ENCODE results near the gene GRAMD2A. TPM values are rescaled to one million over a fixed set of nuclear protein-coding genes. Genes with fewer than 3 reads are reported as not detected.

The GRAMD2A gene
- total RNA-seq, 1 donor from 2014 or later = not detected

GRCh38 chr15:72231833-72232478 lies 34.4 kb upstream of the GRAMD2A start:
- peak overlapping the region; percentile 96 for H3K27ac Mint-ChIP-seq (ENCODE audit: unreplicated experiment)
- H3K27me3 Mint-ChIP-seq (ENCODE audit: unreplicated experiment) = peaks cover 18% of the 10 kb centered on the region
- no peaks in the 10 kb centered on the region for H3K36me3 Mint-ChIP-seq (ENCODE audit: unreplicated experiment)
- peaks cover 27% of the 10 kb centered on the region for H3K4me1 Mint-ChIP-seq (ENCODE audit: low read depth, unreplicated experiment)
- TF ChIP-seq CTCF (IDR thresholded peaks at IDR 0.05; ENCODE audit: partially characterized antibody, unreplicated experiment) = no peak
- H3K4me3 Mint-ChIP-seq (ENCODE audit: unreplicated experiment) = peak overlapping the region; percentile 91
- no peak for DNase-seq
- H3K9me3 Mint-ChIP-seq (ENCODE audit: unreplicated experiment) = peaks cover 23% of the 10 kb centered on the region

GRCh38 chr15:72231066-72231832 lies 33.7 kb upstream of the GRAMD2A start, which contains the start of gene PKM:
PKM (minus strand) TSS chr15:72231190; CDS start chr15:72219097, 12,093 bp downstream.
- H3K36me3 Mint-ChIP-seq (ENCODE audit: unreplicated experiment) = no peaks in the 10 kb centered on the region
- TF ChIP-seq CTCF (IDR thresholded peaks at IDR 0.05; ENCODE audit: partially characterized antibody, unreplicated experiment) = no peak
- peaks cover 18% of the 10 kb centered on the region for H3K27me3 Mint-ChIP-seq (ENCODE audit: unreplicated experiment)
- H3K27ac Mint-ChIP-seq (ENCODE audit: unreplicated experiment) = peak within 1 kb of the TSS; percentile 96
- peaks cover 23% of the 10 kb centered on the region for H3K9me3 Mint-ChIP-seq (ENCODE audit: unreplicated experiment)
- peak within 1 kb of the TSS; percentile 91 for H3K4me3 Mint-ChIP-seq (ENCODE audit: unreplicated experiment)
- peak; percentile 98 for DNase-seq
- H3K4me1 Mint-ChIP-seq (ENCODE audit: low read depth, unreplicated experiment) = peaks cover 32% of the 10 kb centered on the region

- Mint-ChIP-seq H3K27me3 (ENCODE audit: unreplicated experiment) (peaks cover 18% of the 10 kb centered on the region), H3K9me3 (ENCODE audit: unreplicated experiment) (peaks cover 23% of the 10 kb centered on the region), H3K4me3 (ENCODE audit: unreplicated experiment) (peak overlapping the region; percentile 91), H3K4me1 (ENCODE audit: low read depth, unreplicated experiment) (peaks cover 37% of the 10 kb centered on the region), H3K27ac (ENCODE audit: unreplicated experiment) (peak overlapping the region; percentile 94), H3K36me3 (ENCODE audit: unreplicated experiment) (no peaks in the 10 kb centered on the region)
- TF ChIP-seq CTCF (IDR thresholded peaks at IDR 0.05; ENCODE audit: partially characterized antibody, unreplicated experiment) = no peak
- peak; percentile 95 for DNase-seq
Measured at GRCh38 chr15:72230197-72231065, 32.8 kb upstream of the GRAMD2A start.

- H3K27ac Mint-ChIP-seq (ENCODE audit: unreplicated experiment) = peak overlapping the region; percentile 99
- peaks cover 23% of the 10 kb centered on the region for H3K9me3 Mint-ChIP-seq (ENCODE audit: unreplicated experiment)
- peaks cover 37% of the 10 kb centered on the region for H3K4me1 Mint-ChIP-seq (ENCODE audit: low read depth, unreplicated experiment)
- peaks cover 18% of the 10 kb centered on the region for H3K27me3 Mint-ChIP-seq (ENCODE audit: unreplicated experiment)
- no peaks in the 10 kb centered on the region for H3K36me3 Mint-ChIP-seq (ENCODE audit: unreplicated experiment)
- peak overlapping the region; percentile 98 for H3K4me3 Mint-ChIP-seq (ENCODE audit: unreplicated experiment)
- no peak for TF ChIP-seq CTCF (IDR thresholded peaks at IDR 0.05; ENCODE audit: partially characterized antibody, unreplicated experiment)
- no peak for DNase-seq
Measured at GRCh38 chr15:72229947-72230196, 32.3 kb upstream of the GRAMD2A start.

Measured in glutamatergic neuron (in vitro differentiated cells).